Fibroblast of gingiva (primary cell): ENCODE measurements around the gene HIBADH.

Experiments
- DNase-seq: peaks from one replicate; pipeline ENCODE4 v3.0.0-alpha.2; 2011; ENCODE audit warnings: low read depth

HIBADH gene

GRCh38 chr7:27662490-27663205, at the start of gene HIBADH:
HIBADH (minus strand) TSS chr7:27662883; CDS start chr7:27662788, 95 bp downstream.
- DNase-seq = peak; percentile 100

GRCh38 chr7:27712217-27712616, 49.5 kb upstream of the HIBADH start:
- no peak for DNase-seq

GRCh38 chr7:27709137-27710075, 46.7 kb upstream of the HIBADH start:
- DNase-seq = peak; percentile 69

GRCh38 chr7:27708485-27708884, 45.8 kb upstream of the HIBADH start:
- DNase-seq = no peak

- DNase-seq = no peak
These were observed 42.5 kb upstream of the HIBADH start for GRCh38 chr7:27705200-27705594.

- DNase-seq = no peak
These were observed 41.9 kb upstream of the HIBADH start for GRCh38 chr7:27704422-27705199.

GRCh38 chr7:27703181-27703580, 40.5 kb upstream of the HIBADH start:
- no peak for DNase-seq

GRCh38 chr7:27700501-27700900, 37.8 kb upstream of the HIBADH start:
- no peak for DNase-seq

GRCh38 chr7:27699751-27700150, 37.1 kb upstream of the HIBADH start:
- DNase-seq = no peak

GRCh38 chr7:27697861-27698430, 35.3 kb upstream of the HIBADH start:
- peak; percentile 50 for DNase-seq

GRCh38 chr7:27695096-27695495, 32.4 kb upstream of the HIBADH start:
- DNase-seq = no peak

- no peak for DNase-seq
These were observed 31.1 kb upstream of the HIBADH start for GRCh38 chr7:27693794-27694193.

GRCh38 chr7:27690649-27691048, 28.0 kb upstream of the HIBADH start:
- no peak for DNase-seq

- DNase-seq = peak; percentile 6
These were observed 27.0 kb upstream of the HIBADH start for GRCh38 chr7:27689591-27690164.

- DNase-seq = peak; percentile 39
These were observed 26.5 kb upstream of the HIBADH start for GRCh38 chr7:27689150-27689549.

- DNase-seq = no peak
These were observed 26.0 kb upstream of the HIBADH start for GRCh38 chr7:27688646-27689045.

- DNase-seq = no peak
These were observed 25.4 kb upstream of the HIBADH start for GRCh38 chr7:27688056-27688455.

- DNase-seq = no peak
These were observed 23.6 kb upstream of the HIBADH start for GRCh38 chr7:27686315-27686714.

GRCh38 chr7:27685893-27686292, 23.2 kb upstream of the HIBADH start:
- DNase-seq = no peak

- DNase-seq = no peak
These were observed 22.5 kb upstream of the HIBADH start for GRCh38 chr7:27685209-27685608.

GRCh38 chr7:27684491-27684890, 21.8 kb upstream of the HIBADH start:
- DNase-seq = no peak

- DNase-seq = peak; percentile 13
These were observed 17.9 kb upstream of the HIBADH start for GRCh38 chr7:27680610-27681009.
